Ectodermal cell (in vitro differentiated cells): ENCODE data around the gene SLC22A3.

ENCODE experiments used
- H3K27ac ChIP-seq: 2 replicates; pipeline ENCODE4 v1.7.0; 2013; ENCODE audit warnings: mild to moderate bottlenecking, low read depth, low read length; ENCODE audit not compliant: insufficient read depth, poor library complexity, severe bottlenecking
- H3K27me3 ChIP-seq: 2 replicates; pipeline ENCODE4 v1.7.0; 2013; ENCODE audit warnings: mild to moderate bottlenecking, low read length; ENCODE audit not compliant: insufficient read depth, control insufficient read depth, poor library complexity, severe bottlenecking
- H3K36me3 ChIP-seq: one replicate; pipeline ENCODE4 v1.7.0; 2013; ENCODE audit warnings: low read length; ENCODE audit not compliant: control insufficient read depth, insufficient read depth
- H3K4me1 ChIP-seq: one replicate; pipeline ENCODE4 v1.7.0; 2013; ENCODE audit warnings: low read length; ENCODE audit not compliant: control insufficient read depth, insufficient read depth
- H3K4me3 ChIP-seq: 2 replicates; pipeline ENCODE4 v1.7.0; 2013; ENCODE audit warnings: low read depth, low read length, control low read depth; ENCODE audit not compliant: insufficient read depth
- H3K9me3 ChIP-seq: 2 replicates; pipeline ENCODE4 v1.7.0; 2013; ENCODE audit warnings: mild to moderate bottlenecking, low read length, moderate library complexity; ENCODE audit not compliant: control insufficient read depth
- WGBS, 2 experiments: methylation state at CpG; one replicate each; pipeline ENCODE4 v1.1.7; 2013; ENCODE audit warnings: missing lambda C conversion rate in 2 of 2; 5-methylcytosine and 5-hydroxymethylcytosine counted together

The SLC22A3 gene

DNA sequence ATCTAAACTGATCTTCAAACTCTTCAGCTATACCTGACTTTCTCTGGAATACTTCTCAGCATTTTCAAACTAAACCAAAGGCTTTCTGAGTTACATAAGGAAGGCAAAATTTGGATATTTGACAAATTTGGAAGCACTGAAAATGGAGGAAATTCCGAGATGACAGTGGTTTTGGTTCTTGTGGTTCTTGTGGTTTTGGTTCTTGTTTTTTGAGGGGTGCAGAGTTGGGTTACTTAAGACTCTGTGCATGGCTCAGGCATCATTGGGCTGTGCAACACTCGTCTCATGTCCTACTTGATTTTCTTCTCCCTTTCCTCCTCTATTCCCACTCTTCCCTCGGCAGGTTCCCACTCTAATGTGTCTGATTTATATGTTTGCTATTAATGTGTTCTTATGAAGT, 78.0 kb downstream of the SLC22A3 start:
- Histone ChIP-seq H3K27me3 (no peaks in the 10 kb centered on the region), H3K36me3 (no peaks in the 10 kb centered on the region)
- 96 to 98% methylated on average over 2 to 3 of the region's 3 CpGs for WGBS, 2 experiments

DNA sequence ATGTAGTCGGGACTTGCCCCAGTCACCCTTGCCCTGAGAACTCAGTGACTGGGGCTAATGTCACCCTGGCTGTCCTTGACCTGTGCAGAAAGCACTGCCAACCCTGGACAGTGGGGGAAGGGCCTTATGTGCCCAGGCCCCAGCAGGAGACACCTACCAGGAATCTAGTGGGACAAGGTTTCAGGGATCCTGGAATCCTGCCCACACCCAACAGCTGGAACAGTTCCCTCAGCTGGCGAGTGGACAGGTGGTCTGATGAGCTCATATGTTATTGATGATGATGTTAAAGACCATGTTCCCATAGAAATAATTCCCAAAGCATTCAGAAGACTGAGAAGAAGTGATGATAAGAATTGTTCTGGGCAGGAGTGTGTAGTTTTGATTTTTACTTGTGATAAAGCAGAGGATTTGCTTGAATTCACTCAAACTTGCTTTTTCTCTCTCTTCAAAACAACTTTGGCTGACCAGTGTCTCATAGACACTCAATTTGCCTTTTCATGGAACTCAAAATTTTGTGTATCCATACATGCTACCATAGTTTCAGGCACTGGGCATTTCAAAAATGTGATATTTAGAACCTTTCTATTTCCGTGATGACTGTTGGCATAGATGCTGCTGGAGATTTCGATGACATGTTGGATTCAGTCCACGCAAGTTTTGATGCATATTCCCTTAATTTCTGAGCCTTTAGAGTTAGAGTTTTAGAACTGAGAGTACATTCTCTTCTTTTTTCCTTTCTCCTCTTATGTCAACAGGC, 79.3 kb downstream of the SLC22A3 start:
- no peak overlapping the region for H3K27ac ChIP-seq
- no peaks in the 10 kb centered on the region for H3K36me3 ChIP-seq
- no peaks in the 10 kb centered on the region for H3K9me3 ChIP-seq
- H3K4me1 ChIP-seq, result no peaks in the 10 kb centered on the region
- no peak overlapping the region for H3K4me3 ChIP-seq
- 88 to 95% methylated on average over 5 of the region's 5 CpGs for WGBS, 2 experiments
- no peaks in the 10 kb centered on the region for H3K27me3 ChIP-seq

More for the DNA sequence above, 78.0 kb downstream of the SLC22A3 start:
- Histone ChIP-seq H3K27ac (no peak overlapping the region), H3K4me3 (no peak overlapping the region), H3K4me1 (no peaks in the 10 kb centered on the region), H3K9me3 (no peaks in the 10 kb centered on the region)

DNA sequence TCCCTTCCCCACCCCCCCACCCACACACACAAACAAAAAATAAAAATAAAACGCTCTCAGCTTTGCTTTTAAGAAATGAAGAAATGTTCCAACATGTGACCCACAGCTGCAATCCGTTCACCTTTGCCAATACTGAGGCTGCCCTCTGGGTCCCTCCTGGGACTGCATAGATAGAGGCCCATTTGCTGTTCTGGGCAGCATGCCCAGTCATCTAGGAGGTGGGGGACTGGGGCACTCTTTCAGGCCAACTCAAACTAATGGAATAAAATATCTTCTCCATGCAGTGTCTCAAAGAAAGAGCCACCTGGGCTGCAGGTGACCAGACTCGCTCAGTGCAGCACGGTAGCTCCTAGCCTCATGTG, 79.9 kb downstream of the SLC22A3 start:
- Histone ChIP-seq H3K27me3 (no peaks in the 10 kb centered on the region), H3K4me1 (no peaks in the 10 kb centered on the region)
- 97 to 98% methylated on average over 4 of the region's 4 CpGs for WGBS, 2 experiments

DNA sequence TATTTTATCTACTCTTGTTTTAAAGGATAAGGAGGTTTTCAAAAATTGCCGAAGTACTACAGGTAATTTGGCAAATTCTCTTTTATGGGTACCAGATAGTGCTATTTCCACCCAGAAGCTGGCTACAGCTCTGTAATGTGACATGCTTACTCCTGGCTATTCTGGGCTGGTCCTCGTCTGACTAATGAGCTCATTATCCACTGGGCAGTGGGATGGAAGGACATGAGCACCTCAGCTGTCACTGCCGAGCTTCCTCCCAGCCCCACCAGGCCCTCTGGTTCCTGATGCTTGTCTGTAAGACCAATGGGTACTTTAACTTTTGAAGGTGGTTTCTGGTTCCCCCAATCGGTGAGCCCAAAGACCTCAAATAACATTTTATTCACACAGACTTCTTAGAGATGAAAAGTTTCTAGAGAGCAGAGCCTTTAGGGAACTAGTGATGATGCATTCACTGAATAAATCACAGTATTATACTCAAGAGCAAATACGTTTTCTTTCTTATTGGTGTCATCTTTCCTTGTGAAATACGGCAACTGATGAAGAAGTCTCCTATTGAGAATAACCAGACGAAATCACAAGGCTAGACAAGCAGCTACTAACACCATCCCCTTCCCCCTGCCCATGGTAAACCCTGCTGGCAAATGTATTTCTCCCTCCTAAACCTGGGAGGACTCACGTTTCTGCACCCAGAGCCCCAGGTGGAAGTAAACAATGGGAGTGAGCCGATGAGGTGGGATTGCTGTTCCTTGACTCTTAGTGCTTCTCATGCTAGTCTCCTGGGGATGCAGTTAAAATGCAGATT, 80.8 kb downstream of the SLC22A3 start:
- Histone ChIP-seq H3K36me3 (no peaks in the 10 kb centered on the region), H3K27me3 (no peaks in the 10 kb centered on the region), H3K4me3 (no peak overlapping the region), H3K9me3 (no peaks in the 10 kb centered on the region), H3K4me1 (no peaks in the 10 kb centered on the region), H3K27ac (no peak overlapping the region)
- WGBS, 2 experiments, result 60 to 64% methylated on average over 8 to 9 of the region's 9 CpGs

More for the DNA sequence above, 79.9 kb downstream of the SLC22A3 start:
- H3K27ac ChIP-seq, result no peak overlapping the region
- H3K4me3 ChIP-seq, result no peak overlapping the region
- H3K36me3 ChIP-seq, result no peaks in the 10 kb centered on the region
- no peaks in the 10 kb centered on the region for H3K9me3 ChIP-seq

DNA sequence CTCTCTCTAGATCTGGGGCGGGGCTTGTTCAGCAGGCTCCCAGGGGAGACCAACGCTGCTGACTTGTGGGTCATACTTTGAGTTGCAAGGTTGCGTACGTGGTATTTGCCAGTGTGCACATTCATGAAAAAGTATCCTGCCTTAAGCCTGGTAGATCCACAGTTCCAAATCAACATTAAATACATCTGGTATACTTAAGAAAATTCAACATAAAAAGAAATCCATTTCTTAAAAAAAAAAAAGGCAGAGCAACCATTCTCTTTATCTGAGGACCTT, 81.4 kb downstream of the SLC22A3 start:
- Histone ChIP-seq H3K4me1 (no peaks in the 10 kb centered on the region), H3K9me3 (no peaks in the 10 kb centered on the region), H3K27ac (no peak overlapping the region), H3K27me3 (no peaks in the 10 kb centered on the region), H3K36me3 (no peaks in the 10 kb centered on the region), H3K4me3 (no peak overlapping the region)
- WGBS, 2 experiments, result 48 to 56% methylated on average over 4 of the region's 4 CpGs

DNA sequence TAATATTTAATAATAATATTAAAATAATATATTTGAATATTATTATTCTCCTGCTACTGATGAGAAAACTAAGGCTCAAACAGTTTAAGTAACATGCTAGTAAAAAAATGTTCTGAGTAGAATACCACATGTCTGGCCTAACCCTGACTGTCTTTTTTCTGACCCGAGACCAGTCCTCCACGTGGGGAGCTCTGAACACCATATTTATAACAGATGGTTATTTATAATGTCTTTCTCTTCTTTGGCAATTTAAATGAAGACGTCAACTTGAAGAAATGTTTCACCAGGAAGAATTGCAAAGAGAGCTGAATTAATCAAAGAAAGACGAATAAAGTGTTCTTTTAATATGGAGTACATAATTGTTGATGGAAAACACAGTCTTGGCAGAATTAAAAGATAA, 82.0 kb downstream of the SLC22A3 start:
- H3K27me3 ChIP-seq, result no peaks in the 10 kb centered on the region
- H3K27ac ChIP-seq, result no peak overlapping the region
- no peaks in the 10 kb centered on the region for H3K9me3 ChIP-seq
- no peaks in the 10 kb centered on the region for H3K4me1 ChIP-seq
- H3K4me3 ChIP-seq, result no peak overlapping the region
- 94% methylated on average over 2 to 4 of the region's 4 CpGs for WGBS, 2 experiments
- H3K36me3 ChIP-seq, result no peaks in the 10 kb centered on the region

DNA sequence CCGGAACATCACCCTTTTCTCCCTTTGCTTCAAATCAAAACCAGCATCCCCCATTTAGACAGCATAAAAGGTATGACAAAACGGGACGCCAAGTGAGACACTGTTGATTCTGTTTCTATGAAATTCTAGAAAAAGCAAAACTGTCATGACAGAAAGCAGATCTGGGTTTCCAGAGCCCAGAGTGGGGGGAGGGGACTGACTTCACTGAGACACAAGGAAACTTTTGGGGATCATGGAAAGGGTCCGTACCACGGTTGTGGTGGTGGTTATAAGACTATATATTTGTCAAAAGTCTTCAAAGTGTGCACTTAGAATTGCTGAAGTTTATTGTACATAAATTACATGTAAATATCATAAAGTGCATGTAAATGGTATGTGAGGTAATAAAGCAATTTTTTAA, 82.6 kb downstream of the SLC22A3 start:
- 82 to 94% methylated on average over 5 of the region's 5 CpGs for WGBS, 2 experiments
- Histone ChIP-seq H3K4me1 (no peaks in the 10 kb centered on the region), H3K36me3 (no peaks in the 10 kb centered on the region), H3K4me3 (no peak overlapping the region), H3K27me3 (no peaks in the 10 kb centered on the region), H3K9me3 (no peaks in the 10 kb centered on the region), H3K27ac (no peak overlapping the region)

DNA sequence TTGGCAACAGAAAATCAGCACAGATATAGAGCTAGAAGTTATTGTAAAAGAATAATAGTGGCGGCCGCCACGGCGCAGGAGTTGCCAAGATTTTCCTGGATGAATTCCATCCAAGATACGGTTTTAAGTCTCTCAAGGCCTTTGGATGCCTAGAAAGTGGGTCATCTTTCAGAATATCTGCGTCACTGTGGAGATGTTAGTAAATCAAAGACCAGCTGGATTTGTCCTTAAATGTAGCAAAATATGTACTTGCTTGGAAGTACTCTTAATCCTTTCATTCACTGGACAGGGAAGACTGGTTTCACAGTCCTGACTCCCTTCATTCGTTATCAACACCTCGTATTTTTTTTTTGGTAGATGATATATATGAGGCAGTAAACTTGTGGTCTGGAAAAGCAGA, 83.0 kb downstream of the SLC22A3 start:
- no peaks in the 10 kb centered on the region for H3K36me3 ChIP-seq
- H3K27me3 ChIP-seq, result no peaks in the 10 kb centered on the region
- 91 to 96% methylated on average over 7 to 8 of the region's 8 CpGs for WGBS, 2 experiments
- no peaks in the 10 kb centered on the region for H3K9me3 ChIP-seq
- no peak overlapping the region for H3K4me3 ChIP-seq
- H3K27ac ChIP-seq, result no peak overlapping the region
- no peaks in the 10 kb centered on the region for H3K4me1 ChIP-seq

DNA sequence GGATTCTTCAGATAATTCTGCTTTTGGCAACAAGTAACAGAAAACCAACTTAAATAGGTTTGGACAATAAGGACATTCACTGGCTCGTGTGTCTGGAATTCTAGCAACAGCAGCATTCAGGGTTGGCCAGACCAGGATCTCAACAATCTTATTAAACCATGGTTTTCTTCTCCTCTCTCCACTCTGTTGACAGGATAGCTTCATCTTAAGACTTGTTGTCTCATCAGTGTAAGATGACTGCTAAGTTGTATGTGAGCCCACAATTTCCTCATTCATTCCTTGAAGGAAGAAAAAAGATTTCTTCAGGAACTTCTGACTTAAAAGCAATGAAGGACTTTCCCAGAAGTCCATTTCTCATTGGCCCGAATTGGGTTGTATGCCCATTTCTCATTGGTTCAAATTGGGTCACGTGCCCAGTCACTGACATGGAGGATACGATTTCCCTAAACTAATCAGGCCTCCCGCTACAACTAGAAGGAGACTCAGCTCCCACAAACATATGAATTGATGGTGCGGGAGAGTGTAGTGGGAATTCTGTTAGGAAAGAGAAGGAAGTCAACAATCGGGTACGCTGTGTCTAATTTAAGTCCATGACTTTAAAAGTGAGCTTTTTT, 83.7 kb downstream of the SLC22A3 start:
- WGBS, 2 experiments, result 96 to 97% methylated on average over 8 of the region's 8 CpGs
- no peaks in the 10 kb centered on the region for H3K9me3 ChIP-seq
- no peaks in the 10 kb centered on the region for H3K4me1 ChIP-seq
- no peaks in the 10 kb centered on the region for H3K36me3 ChIP-seq
- H3K4me3 ChIP-seq, result no peak overlapping the region
- no peaks in the 10 kb centered on the region for H3K27me3 ChIP-seq
- no peak overlapping the region for H3K27ac ChIP-seq

DNA sequence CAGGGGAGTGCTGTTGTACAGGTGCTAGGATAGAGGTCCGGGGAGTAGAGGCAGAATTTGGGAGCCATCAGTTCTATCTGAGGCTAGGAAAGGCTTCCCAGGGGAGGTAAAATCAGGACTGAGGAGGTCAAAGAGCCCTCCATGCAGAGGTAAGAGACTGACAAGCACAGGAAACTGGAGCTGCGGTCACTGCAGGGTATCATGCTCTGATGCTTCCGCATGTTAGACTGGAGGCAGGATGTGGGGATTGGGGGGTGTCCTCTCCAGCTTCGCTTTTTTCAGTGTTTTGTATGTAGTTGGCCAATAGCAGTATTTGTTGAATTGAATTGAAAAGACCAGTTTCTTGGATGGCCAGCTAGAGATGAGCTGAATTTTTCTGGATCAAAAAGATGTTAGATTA, 87.8 kb downstream of the SLC22A3 start:
- H3K36me3 ChIP-seq, result no peaks in the 10 kb centered on the region
- H3K9me3 ChIP-seq, result no peaks in the 10 kb centered on the region
- WGBS, 2 experiments, result 76 to 79% methylated on average over 4 of the region's 4 CpGs
- H3K27me3 ChIP-seq, result no peaks in the 10 kb centered on the region
- no peak overlapping the region for H3K27ac ChIP-seq
- no peaks in the 10 kb centered on the region for H3K4me1 ChIP-seq
- no peak overlapping the region for H3K4me3 ChIP-seq
